Measurements from ENCODE around the gene STK40.

STK40 gene, protein sequence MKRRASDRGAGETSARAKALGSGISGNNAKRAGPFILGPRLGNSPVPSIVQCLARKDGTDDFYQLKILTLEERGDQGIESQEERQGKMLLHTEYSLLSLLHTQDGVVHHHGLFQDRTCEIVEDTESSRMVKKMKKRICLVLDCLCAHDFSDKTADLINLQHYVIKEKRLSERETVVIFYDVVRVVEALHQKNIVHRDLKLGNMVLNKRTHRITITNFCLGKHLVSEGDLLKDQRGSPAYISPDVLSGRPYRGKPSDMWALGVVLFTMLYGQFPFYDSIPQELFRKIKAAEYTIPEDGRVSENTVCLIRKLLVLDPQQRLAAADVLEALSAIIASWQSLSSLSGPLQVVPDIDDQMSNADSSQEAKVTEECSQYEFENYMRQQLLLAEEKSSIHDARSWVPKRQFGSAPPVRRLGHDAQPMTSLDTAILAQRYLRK

DNA sequence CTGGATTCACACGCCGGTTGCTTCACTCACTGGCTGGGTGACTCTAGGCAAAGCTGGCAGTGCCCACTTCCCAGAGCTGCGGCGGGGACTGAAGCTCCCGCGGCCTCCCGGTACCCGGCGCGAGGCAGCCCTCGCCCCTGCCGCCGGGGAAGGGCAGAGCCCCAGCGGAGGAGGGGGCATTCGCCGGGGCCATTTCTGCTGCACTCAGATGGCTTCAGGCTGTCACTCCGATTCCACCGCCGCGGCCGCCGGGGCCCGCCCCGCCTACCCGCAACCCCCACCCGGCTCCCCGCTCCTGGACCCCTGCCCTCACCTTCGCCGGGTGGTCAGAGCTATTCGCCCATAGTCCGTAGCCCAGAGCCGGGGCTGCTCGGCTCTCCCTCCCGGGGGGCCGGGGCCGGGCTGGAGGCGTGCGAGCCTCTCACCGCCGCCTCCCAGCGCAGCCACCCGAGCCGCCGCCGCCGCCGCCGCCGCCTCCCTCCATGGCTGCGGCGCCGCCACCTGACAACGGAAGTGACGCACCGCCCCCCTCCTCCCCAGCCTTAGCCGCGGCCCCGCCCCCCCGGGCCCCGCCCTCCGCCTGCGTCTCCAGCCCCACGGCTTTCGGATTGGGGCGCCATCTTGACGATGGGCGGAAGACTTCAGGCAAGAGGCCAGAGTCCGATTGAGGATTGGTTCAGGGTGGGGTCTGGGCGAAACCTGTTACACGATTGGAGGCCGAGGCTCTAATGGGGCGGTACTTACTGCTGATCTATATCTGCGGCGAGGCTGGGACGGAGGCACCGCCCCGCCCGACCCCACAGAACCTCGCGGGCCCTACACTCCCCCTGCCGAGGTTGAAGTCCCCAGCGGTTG, at the start of gene STK40:
STK40 (minus strand) TSS at position 515 of the 855 bp plus-strand sequence. CDS start 24,592 bp downstream, outside the sequence.
- peak; percentile 97 for DNase-seq (ENCODE audit: low read depth in 2 of 2)

DNA sequence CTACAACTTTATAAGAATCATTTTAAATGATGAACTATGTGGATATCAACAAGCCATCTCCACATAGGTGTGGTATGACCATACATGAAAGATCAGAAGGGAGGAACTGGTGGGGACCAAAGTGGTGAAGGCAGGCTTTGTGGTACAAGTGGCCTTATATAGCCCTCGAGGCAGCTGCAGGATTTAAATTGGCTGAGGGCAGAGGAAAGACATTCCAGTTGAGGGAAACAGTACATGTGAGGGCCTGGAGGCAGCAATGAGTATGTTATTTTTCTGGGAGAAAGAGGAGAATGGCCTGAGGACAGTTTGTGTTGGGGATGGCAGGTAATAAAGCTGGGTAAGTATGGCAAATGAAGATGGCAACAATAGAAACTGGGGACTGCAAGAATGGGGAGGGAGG, 47.4 kb upstream of the STK40 start:
- no peak for DNase-seq (ENCODE audit: low read depth in 2 of 2)

DNA sequence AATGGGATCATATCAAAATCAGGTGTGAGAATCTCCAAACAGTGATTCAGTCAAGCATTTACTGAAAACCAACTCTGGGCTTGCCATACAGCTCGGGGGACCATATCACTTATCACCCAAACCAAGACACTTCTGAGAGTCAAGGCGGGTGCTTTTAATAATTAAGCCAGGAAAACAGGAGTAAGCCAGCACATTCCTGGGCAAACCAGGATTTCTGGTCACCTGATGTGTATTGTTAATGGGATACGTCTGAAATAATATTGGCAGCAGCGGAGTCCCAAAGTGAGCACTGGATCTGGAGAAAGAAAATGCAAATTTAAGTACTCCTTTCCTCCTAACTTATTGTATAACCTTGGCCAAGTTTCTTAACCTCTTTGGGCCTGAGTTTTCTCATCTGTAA, 46.9 kb upstream of the STK40 start:
- no peak for DNase-seq (ENCODE audit: low read depth in 2 of 2)

DNA sequence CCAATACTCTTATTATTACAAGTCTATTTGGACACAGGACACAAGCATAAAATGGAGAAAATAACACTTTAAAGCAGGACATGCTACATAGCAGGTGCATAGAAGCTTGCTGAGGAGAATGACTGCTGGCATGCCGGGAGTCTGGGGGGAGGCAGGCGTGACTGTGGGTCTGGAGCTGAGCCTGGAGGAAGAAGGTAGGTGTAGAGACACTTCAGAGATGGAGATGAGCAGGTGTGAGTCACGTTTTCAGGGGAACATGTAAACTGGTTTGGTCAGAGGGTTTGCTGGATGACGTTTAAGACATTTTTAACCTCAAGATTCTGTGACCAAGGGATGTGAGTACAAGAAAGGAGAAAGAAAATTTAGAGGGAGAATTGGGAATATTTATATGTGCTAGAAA, 40.1 kb upstream of the STK40 start:
- no peak for DNase-seq (ENCODE audit: low read depth in 2 of 2)

DNA sequence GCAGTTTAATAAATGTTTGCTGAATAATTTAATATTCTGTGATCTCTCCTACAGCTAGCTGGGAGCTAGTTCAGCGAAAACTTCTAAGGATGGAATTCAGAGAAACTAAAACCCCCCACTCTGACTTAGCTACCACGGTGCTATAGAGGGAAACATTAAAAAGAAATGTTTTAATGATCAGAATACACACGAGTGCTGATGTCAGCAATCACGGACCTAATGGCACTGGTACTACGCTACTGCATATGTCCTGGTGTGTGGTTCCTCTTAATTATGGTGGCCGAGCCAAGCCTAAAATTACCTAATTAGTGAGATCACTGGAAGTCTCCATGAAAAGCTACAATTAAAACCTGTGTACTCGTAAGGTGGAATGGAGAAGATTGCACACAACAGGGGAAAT, 35.9 kb upstream of the STK40 start:
- no peak for DNase-seq (ENCODE audit: low read depth in 2 of 2)

DNA sequence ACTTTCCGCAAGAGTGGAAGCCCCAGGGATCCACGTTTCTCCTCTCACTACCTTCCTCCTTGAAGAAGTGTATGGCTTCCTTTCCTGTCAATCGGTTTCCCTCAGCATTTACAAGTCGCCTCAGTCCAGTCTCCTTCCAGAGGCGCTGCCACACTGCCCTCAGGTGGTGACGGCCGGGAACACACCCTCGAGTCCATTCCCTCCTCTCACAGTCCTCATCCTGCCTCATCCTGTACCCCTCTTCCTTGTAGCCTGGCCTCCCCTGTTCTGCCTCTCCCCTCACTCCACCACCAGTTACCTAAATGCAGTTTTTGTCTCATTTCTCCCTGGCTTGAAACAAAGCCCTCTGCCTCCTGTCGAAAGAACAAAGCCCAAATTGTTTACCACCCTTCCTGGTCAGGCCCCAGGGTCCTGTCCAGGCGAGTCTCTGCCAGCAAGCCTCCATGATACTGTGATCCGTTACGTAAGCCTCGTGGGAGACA, 35.2 kb upstream of the STK40 start:
- DNase-seq (ENCODE audit: low read depth in 2 of 2): peak; percentile 72 to 87

DNA sequence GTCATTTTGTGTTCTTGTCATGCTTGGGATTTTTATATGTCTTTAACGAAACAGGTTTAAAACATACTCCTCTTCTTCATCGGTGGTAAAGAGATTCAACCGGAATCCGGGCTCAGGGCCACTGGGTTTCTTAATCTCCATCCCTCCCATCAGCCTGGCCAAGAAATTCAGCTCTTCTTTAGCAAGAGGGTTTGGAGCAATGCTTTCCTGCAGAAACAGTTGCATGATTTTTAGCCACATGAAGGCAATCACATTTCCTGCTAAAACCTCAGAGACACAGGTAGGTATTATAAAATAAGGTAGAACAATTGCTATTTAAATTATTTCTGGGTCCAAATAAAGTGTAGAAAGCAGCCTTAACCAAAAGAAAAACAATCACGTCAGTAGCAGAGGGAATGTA, 34.7 kb upstream of the STK40 start:
- DNase-seq (ENCODE audit: low read depth in 2 of 2): no peak

DNA sequence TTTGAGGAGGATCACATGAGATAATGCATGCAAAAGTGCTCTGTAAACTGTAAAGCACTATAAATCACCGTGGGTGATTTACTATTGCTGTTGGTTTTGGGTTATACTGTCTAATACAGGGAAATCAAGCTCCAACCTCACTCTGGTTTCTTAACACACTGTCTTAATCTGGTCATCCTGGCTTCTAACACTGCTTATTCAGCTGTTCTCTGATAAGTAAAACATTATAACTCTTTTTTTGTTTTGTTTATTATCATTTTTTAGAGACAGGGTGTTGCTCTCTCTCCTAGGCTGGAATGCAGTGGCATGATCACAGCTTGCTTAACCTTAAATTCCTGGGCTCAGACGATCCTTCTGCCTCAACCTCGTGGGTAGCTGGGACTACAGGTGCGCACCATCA, 33.8 kb upstream of the STK40 start:
- no peak for DNase-seq (ENCODE audit: low read depth in 2 of 2)

DNA sequence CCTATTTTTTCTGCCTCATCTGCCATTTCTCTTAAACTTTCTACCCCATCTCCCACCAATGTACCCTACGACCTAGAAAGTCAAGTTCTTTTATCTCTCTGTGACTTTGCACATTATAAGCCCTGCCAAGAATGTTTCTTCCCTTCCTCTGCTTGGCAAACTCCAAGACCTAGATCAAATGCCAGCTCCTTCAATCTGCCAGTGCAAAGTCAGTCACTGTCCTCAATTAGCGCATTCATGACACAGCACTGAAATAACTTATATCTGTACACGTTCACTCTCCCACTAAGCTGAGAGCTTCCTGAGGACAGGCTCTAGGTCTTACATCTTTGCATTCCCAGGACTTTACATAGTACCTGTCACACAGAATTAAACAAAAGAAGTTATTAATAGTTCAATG, 33.4 kb upstream of the STK40 start:
- no peak for DNase-seq (ENCODE audit: low read depth in 2 of 2)

DNA sequence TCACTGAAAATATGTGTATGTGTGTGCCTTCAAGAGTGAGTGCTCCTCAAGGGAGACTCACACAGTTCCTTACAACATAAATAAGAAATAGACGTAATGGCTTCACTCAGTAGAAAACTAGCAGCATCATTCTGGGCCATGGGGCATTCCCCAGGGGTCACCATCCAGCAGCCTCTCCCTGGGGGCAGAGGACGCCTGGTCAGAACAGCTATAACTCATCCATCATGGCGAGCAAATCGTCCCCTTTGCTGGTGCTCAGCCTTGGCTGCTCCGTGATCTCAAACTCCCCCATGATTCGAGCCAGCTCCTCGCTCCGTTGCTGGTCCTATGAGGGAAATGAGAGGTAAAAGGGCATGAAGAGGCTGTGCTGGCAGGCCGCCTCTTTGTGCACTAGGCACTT, 32.2 kb upstream of the STK40 start:
- no peak for DNase-seq (ENCODE audit: low read depth in 2 of 2)

DNA sequence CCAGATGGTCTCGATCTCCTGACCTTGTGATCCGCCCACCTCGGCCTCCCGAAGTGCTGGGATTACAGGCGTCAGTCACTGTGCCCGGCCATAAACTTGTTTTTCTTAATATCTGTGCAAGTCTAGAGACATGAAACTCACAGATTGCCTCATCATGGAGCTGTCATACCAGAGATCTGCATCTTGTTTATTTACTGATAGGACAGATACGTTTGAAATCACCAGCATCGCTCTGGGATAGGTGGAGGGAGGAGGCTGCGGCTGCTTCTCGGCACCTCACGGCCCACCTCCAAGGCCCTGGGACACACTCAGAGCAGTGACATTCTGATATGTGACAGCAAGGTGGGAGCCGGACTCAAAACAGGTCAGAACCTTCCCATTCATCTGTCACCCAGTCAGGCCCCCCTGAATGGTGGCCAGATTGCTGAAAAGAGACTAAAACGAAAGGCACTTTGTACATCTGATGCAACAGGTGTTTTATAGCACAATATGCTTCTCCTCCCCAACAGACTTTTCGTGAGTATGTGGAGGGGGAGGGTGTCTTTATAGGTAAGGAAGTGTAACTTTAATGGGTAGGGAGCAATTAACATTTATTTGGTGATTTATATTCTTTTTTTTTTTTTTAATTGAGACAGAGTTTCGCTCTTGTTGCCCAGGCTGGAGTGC, 30.1 kb upstream of the STK40 start:
- DNase-seq (ENCODE audit: low read depth in 2 of 2): no peak

DNA sequence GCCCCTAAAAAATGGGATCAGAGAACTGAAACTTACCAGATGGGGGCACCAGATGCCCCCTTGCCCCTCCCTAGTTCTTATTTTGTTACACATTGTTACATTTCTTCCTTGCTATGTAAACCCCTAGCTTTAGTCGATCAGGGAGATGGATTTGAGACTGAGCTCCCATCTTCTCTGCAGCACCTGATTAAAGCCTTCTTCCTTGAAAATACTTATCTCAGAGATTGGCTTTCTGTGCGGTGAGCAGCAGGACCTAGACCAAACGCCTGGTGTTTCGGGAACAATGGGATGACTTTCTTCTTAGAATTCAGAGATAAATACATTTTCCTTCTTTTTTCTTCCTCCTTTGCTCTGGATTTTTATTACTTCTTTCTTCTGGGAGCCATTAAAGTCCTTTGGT, 28.7 kb upstream of the STK40 start:
- no peak for DNase-seq (ENCODE audit: low read depth in 2 of 2)

DNA sequence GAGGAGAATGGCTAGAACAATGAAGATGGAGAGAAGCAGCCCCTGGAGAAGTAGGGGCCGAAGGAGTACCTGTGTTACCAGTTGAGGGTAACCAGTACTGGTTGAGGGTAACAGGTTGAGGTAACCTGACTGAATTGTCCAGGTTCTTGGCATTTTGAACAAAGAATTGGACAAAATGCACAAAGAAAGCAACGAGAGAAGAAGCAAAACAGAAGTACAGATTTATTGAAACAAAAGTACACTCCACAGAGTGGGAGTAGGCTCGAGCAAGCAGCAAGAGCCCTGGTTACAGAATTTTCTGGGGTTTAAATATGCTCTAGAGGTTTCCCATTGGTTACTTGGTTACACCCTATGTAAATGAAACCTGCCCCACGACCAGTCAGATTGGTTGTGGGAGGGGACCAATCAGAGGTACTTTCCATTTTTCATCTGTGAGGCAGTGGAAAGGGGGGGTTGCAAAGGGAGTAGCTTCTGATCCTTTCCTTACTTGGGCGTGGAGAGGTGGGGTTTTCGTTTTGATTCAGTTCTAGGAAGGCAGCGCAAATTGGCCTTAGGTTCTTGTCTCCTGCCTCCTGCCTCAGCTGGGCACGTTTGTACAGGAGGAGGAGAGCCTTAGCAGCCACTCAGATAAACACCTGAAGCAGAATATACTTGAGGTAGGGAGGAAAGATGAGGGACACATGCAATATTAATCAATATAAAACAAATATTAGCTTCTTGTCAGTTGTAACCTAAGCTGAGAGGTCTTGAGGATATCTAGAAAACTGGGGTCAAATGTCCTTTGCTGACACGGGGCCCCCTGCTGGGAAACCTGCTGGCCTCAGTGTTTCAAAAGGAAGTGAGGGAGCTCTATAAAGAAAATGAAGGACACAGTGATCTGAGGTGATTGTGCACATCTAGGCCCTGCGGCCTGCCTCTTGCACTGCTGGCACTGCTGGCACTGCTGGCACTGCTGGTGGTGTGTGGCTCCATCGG, 26.2 kb upstream of the STK40 start:
- DNase-seq (ENCODE audit: low read depth in 2 of 2): no peak

DNA sequence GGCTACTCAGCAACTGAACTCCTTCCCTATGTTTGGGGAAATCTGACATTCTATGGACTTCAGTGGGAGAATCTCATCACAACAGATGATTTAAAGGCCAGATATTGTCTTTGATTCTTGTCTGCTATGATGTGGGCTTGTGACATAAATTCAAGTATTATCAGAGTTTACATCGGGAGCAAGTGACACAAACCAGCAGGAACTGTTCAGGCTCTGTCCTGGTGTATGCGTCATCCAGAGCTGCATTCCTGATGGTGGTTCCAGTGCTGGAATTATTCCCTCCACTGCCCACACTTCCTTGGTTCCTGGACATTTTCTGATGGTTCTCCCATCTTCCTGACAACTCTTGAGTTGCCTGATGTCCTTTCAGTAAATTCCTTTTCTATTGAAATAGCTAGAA, 22.8 kb upstream of the STK40 start:
- DNase-seq (ENCODE audit: low read depth in 2 of 2): no peak

DNA sequence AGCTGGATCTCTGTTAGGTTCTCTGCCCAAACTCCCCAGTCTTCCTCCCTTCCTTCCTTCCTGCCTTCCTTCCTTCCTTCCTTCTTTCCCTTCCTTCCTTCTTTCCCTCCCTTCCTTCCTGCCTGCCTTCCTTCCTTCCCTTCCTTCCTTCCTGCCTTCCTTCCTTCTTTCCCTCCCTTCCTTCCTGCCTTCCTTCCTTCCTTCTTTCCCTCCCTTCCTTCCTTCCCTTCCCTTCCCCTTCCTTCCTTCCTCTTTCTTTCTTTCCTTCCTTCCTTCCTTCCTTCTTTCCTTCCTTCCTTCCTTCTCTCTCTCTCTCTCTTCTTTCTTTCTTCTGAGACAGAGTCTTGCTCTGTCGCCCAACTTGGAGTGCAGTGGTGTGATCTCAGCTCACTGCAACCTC, 20.7 kb upstream of the STK40 start:
- no peak for DNase-seq (ENCODE audit: low read depth in 2 of 2)

DNA sequence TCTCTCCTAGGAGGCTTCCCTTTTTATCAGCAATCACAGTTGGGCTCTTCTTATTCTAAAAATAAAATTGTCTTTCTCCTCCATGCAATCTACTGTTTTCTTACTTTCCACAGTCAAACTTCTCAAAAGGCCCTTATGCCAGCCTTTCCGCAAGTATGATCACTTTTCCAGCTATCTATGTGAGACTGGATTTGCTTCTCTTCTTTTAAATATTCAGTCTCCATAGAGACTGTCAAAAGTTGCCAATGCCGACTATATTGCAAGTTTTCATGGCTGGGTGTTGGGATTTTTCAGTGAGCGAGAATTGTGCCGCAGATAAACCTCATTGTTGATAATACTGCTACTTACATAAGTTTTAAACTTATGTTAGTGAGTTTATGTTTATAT, 16.8 kb upstream of the STK40 start:
- no peak for DNase-seq (ENCODE audit: low read depth in 2 of 2)

DNA sequence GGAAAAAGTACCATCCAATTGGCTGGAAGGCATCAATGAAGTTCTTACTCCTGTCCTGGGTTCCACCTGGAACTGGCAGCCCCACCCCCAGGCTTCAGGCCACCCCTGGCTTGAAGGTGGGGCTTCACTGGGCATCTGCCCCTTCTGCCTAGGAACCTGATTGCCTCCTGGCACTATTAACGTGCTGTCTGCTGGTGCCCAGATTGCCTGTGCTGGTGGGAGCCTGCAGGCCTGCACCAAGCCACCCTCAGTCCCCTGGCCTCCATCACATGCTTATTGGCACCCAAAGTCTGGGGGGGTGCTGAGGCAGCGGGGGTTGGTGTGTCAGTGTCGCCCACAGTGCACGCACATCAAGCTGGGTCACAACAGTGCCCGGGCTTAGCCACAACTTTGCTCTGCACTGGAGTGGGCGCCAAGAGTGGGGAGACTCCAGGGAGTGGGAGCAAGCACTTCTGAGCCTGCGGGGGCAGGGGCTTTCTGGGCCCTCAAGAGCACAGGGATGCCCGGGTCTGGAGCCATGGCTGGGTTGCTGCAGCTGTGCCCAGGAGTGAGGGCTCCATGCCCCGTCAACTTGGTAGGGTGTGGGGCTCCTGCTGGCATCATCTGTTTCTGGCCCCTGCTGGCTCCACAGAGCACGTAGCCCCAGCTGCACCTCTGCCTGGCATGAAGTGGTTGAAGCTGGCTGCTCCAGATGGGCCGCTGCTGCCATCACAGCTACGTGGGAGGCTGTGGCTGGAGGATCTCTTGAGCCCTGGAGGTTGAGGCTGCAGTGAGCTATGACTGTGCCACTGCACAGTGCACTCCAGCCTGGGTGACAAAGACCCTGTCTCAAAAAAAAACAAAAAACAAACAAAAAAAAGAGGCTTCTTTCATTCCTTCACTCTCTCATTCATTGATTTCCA, 16.1 kb upstream of the STK40 start:
- no peak for DNase-seq (ENCODE audit: low read depth in 2 of 2)

DNA sequence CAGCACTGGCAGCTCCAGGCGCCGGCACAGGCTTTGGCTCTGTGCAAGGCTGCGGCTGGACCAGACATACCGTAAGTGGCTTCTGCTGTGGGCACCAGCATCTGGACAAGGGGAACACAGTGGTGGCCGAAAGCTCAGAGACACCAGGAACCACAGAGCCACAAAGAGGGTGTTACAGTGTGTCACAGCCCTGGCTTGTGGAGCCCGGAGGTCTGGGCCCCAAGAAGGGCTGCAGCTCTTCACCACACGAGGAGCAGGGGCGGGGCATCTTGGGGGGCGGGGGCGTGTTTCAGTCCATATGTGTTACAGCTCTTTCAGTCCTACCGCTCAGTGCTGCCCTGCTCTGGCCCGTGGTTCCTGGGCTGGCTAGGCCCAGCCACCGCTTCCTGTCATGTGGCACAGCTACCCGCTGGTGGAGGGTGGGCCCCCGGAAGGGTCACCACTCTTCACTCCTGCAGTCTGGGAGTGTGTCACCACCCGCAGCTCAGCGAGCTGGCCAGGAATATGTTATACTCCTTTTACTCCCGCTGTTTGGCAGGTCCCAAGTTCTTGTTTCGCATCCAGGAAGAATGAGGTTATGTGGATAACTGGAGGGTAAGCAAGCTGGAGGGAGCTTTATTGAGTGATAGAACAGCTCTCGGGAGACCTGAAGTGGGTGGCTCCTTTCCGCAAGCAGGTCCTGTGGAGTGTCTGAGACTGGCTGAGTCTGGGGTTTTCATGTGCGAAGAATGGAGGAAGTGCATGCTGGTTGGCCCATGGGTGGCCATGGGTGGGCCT, 15.3 kb upstream of the STK40 start:
- peak; percentile 20 to 51 for DNase-seq (ENCODE audit: low read depth in 2 of 2)

DNA sequence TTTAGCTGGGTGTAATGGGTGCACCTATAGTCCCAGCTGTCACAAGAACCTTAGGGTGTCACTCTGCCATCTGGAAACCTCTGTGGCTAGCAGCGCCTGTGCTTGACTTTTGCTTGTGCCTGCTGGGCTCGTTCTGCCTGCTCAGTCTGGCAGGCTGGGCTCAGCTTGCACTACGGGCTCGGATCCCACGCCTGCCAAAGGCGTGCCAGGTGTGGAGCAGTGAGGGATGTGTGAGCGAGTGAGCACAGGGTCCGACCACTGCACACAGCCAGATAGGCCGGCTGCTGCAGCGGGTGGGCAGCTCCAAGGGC, 14.7 kb upstream of the STK40 start:
- DNase-seq (ENCODE audit: low read depth in 2 of 2): no peak
